ENCODE measurements around the gene OPN4. TPM values are rescaled to one million over a fixed set of nuclear protein-coding genes. Genes with fewer than 3 reads are reported as not detected.
A peak's percentile ranks its signal among the peaks of the same experiment; 100 is the strongest.

Gene OPN4
- total and polyA plus RNA-seq, 4 experiments from 2014 or later = not detected

DNA sequence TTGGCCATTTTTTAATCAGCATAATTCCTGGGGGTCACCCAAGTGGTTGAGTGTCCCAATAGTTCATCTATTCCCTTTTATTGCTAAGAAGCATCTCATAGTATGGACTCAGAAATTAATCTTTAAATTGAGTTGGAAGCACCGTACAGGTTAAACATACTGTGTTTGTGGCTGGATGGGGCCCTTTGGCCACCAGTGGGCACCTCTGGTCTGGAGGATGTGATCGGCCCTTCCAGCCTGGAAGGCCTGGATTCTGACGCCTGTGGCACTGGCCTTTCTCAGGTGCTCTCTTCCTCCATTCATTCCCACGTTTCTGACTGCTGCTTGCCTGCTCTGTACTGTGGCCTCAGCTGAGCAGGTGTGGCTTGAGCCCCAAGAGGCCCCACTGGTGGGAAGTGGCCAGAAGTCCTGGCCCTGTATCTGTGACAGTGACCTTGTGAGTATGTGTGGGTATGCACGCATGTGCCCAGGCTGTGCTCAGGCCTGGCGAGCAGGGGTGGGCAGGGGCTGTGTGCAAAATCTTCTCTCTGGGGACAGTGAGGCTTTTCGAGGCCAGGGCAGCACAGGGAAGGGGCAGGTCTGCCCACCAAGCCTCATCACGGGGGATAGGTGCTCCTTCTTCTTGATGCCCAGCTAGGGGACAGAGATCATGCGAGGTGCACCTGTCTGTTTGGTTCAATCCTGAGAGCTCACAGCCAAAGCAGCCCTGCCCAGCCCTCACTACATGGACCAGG is 44.0 kb downstream of the OPN4 start:
- CTCF ChIA-PET (ENCODE audit: partially characterized antibody) = interaction anchor here (0.8 kb wide), 1 partner anchor 12 kb away, joined by 3 read pairs; no protein-coding TSS in a partner anchor
- intact Hi-C loops (cut with micrococcal nuclease) = no loop called here
- H3K27me3 ChIP-seq (ENCODE audit: insufficient read depth, low read length) = no peaks in the 10 kb centered on the region
- Mint-ChIP-seq H3K27ac (no peak overlapping the region), H3K9me3 (no peaks in the 10 kb centered on the region), H3K36me3 (no peaks in the 10 kb centered on the region), H3K27me3 (no peaks in the 10 kb centered on the region), H3K4me3 (no peak overlapping the region), H3K4me1 (peaks cover 0 to 2% (median 0%) of the 10 kb centered on the region in 4 donors)
- H3K36me3 ChIP-seq (ENCODE audit: insufficient read depth, low read length) = no peaks in the 10 kb centered on the region
- no peaks in the 10 kb centered on the region for H3K9me3 ChIP-seq (ENCODE audit: control insufficient read depth in 1 of 2, low read length in 2 of 2)
- H3K4me3 ChIP-seq (ENCODE audit: low read length in 2 of 2) = no peak overlapping the region
- POLR2A ChIA-PET (ENCODE audit: partially characterized antibody) = no interaction called here
- H3K27ac ChIP-seq (ENCODE audit: low read depth, low read length) = no peak overlapping the region
- H3K4me1 ChIP-seq (ENCODE audit: insufficient read depth, low read length) = no peaks in the 10 kb centered on the region
- DNase-seq = no peak

- H3K4me3 Mint-ChIP-seq = no peak overlapping the region
- H3K36me3 Mint-ChIP-seq = no peaks in the 10 kb centered on the region
- POLR2A ChIA-PET (ENCODE audit: partially characterized antibody) = no interaction called here
- no peak overlapping the region for H3K27ac Mint-ChIP-seq
- no peak for DNase-seq
- no peaks in the 10 kb centered on the region for H3K9me3 Mint-ChIP-seq
- no peak overlapping the region for H3K27ac ChIP-seq (ENCODE audit: low read depth, low read length)
- H3K4me1 ChIP-seq (ENCODE audit: insufficient read depth, low read length) = no peaks in the 10 kb centered on the region
- no peaks in the 10 kb centered on the region for H3K9me3 ChIP-seq (ENCODE audit: control insufficient read depth in 1 of 2, low read length in 2 of 2)
- intact Hi-C loops (cut with micrococcal nuclease) = no loop called here
- no peaks in the 10 kb centered on the region for H3K27me3 Mint-ChIP-seq
- no peak overlapping the region for H3K4me3 ChIP-seq (ENCODE audit: low read length in 2 of 2)
- no peaks in the 10 kb centered on the region for H3K27me3 ChIP-seq (ENCODE audit: insufficient read depth, low read length)
- CTCF ChIA-PET (ENCODE audit: partially characterized antibody) = interaction anchor here (0.8 to 1.8 kb wide), 2 partner anchors 10 to 11 kb away, joined by 3 to 4 read pairs; no protein-coding TSS in a partner anchor
- no peaks in the 10 kb centered on the region for H3K36me3 ChIP-seq (ENCODE audit: insufficient read depth, low read length)
- H3K4me1 Mint-ChIP-seq = no peaks in the 10 kb centered on the region
These were observed 44.8 kb downstream of the OPN4 start for GRCh38 chr10:86699125-86699524.

- H3K9me3 Mint-ChIP-seq = no peaks in the 10 kb centered on the region
- H3K36me3 ChIP-seq (ENCODE audit: insufficient read depth, low read length) = no peaks in the 10 kb centered on the region
- H3K27me3 ChIP-seq (ENCODE audit: insufficient read depth, low read length) = no peaks in the 10 kb centered on the region
- intact Hi-C loops (cut with micrococcal nuclease) = no loop called here
- no peak overlapping the region for H3K27ac ChIP-seq (ENCODE audit: low read depth, low read length)
- H3K4me1 ChIP-seq (ENCODE audit: insufficient read depth, low read length) = no peaks in the 10 kb centered on the region
- ChIA-PET CTCF (ENCODE audit: partially characterized antibody) (interaction anchor here (1.8 kb wide), 1 partner anchor 11 kb away, joined by 4 read pairs; no protein-coding TSS in a partner anchor), POLR2A (ENCODE audit: partially characterized antibody) (no interaction called here)
- no peaks in the 10 kb centered on the region for H3K9me3 ChIP-seq (ENCODE audit: control insufficient read depth in 1 of 2, low read length in 2 of 2)
- H3K4me1 Mint-ChIP-seq = no peaks in the 10 kb centered on the region
- DNase-seq = no peak
- no peaks in the 10 kb centered on the region for H3K27me3 Mint-ChIP-seq
- H3K27ac Mint-ChIP-seq = no peak overlapping the region
- no peak overlapping the region for H3K4me3 ChIP-seq (ENCODE audit: low read length in 2 of 2)
- H3K4me3 Mint-ChIP-seq = no peak overlapping the region
- no peaks in the 10 kb centered on the region for H3K36me3 Mint-ChIP-seq
These were observed 45.2 kb downstream of the OPN4 start for GRCh38 chr10:86699541-86699940.

DNA sequence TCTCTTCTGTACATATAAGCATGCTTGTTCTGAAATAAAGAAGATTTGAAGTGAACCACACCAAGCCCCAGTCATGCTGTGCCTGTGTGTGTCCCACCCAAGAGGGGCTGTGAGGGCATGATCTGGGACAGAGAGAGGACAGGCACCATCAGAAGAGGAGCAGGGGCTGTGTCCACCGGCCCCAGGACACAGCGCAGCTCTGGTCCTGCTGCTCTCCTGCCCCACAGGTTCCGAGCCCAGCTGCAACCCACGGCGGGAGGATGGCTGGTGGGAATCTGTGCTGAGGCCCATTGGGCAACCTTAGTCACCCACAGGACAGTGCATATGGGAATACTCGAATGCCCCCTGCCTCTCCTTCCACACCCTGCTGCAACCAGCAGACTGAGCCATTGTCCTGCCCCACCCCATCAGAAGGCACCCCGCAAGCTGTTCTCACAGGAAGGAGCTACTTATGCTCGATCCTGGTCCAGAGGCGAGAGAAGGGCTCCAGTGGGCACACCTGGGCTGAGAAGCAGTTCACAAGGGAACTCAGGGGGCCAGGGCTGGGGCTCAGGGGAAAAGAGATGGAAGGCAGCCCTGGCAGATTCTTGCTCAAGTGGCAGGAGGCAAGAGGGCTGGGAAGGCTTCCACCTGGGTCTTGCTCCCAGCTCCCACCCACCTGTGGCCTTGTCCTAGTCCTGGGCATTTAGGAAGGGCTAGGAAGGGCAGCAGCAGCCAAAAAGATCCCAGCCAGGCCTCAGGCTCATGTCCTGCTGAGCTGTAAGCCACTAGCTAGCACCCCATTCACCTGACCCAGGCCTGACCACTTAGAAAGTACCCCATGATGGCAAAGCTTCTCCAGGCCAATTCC is 45.9 kb downstream of the OPN4 start:
- H3K4me3 Mint-ChIP-seq = no peak overlapping the region
- no peak overlapping the region for H3K27ac ChIP-seq (ENCODE audit: low read depth, low read length)
- intact Hi-C loops (cut with micrococcal nuclease) = no loop called here
- H3K27ac Mint-ChIP-seq = no peak overlapping the region
- H3K27me3 ChIP-seq (ENCODE audit: insufficient read depth, low read length) = no peaks in the 10 kb centered on the region
- DNase-seq = no peak
- H3K36me3 Mint-ChIP-seq = no peaks in the 10 kb centered on the region
- no peaks in the 10 kb centered on the region for H3K9me3 ChIP-seq (ENCODE audit: control insufficient read depth in 1 of 2, low read length in 2 of 2)
- H3K4me1 ChIP-seq (ENCODE audit: insufficient read depth, low read length) = no peaks in the 10 kb centered on the region
- no peaks in the 10 kb centered on the region for H3K9me3 Mint-ChIP-seq
- CTCF ChIA-PET (ENCODE audit: partially characterized antibody) = interaction anchor here (1.8 kb wide), 1 partner anchor 12 kb away, joined by 4 read pairs; no protein-coding TSS in a partner anchor
- no peak overlapping the region for H3K4me3 ChIP-seq (ENCODE audit: low read length in 2 of 2)
- no peaks in the 10 kb centered on the region for H3K27me3 Mint-ChIP-seq
- no peaks in the 10 kb centered on the region for H3K36me3 ChIP-seq (ENCODE audit: insufficient read depth, low read length)
- POLR2A ChIA-PET (ENCODE audit: partially characterized antibody) = no interaction called here
- H3K4me1 Mint-ChIP-seq = no peaks in the 10 kb centered on the region

DNA sequence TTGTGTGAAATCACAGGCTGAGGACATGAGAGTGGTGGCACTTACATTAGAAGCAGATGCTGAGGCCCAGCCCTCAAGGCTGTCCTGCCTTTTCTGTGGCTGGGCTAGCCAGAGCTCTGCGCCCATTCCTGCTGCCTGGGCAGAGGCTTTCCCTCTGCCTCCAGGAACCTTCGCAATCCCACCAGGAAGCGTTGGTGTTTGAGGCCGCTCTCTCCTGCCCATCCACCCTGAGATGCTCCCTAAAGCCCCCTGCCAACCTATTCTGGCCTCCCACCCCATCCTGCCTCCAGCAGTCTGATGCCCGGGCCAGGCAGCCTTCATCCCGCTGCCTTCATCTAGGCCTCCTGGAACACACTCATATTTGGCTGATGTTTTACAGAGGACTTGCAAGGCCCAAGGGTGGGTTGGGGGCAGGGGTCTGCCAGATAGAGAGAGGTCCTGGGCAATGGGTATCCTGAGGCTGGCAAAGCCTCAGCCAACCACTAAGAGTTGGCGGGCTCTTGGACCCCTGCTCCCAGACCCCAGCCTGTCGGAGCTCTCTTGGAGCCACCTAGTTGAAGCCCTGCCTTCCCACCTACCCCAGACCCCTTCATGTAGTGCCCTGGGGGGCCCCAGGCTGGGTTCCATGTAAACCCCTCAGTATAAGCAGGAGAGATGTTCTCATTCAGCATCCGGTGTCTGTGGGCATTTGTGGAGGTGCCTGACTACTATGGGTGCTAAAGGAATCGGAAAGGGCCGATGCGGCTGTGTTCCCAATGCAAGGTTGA is 46.7 kb downstream of the OPN4 start:
- Mint-ChIP-seq H3K27me3 (no peaks in the 10 kb centered on the region), H3K9me3 (no peaks in the 10 kb centered on the region), H3K4me3 (no peak overlapping the region), H3K36me3 (no peaks in the 10 kb centered on the region), H3K4me1 (no peaks in the 10 kb centered on the region), H3K27ac (no peak overlapping the region)
- no peaks in the 10 kb centered on the region for H3K4me1 ChIP-seq (ENCODE audit: insufficient read depth, low read length)
- no peaks in the 10 kb centered on the region for H3K36me3 ChIP-seq (ENCODE audit: insufficient read depth, low read length)
- no peak overlapping the region for H3K27ac ChIP-seq (ENCODE audit: low read depth, low read length)
- no peak for DNase-seq
- no peaks in the 10 kb centered on the region for H3K27me3 ChIP-seq (ENCODE audit: insufficient read depth, low read length)
- POLR2A ChIA-PET (ENCODE audit: partially characterized antibody) = no interaction called here
- H3K4me3 ChIP-seq (ENCODE audit: low read length in 2 of 2) = no peak overlapping the region
- intact Hi-C loops (cut with micrococcal nuclease) = no loop called here
- no peaks in the 10 kb centered on the region for H3K9me3 ChIP-seq (ENCODE audit: control insufficient read depth in 1 of 2, low read length in 2 of 2)
- CTCF ChIA-PET (ENCODE audit: partially characterized antibody) = interaction anchor here (1.8 kb wide), 1 partner anchor 12 kb away, joined by 4 read pairs; no protein-coding TSS in a partner anchor

- POLR2A ChIA-PET (ENCODE audit: partially characterized antibody) = no interaction called here
- Mint-ChIP-seq H3K36me3 (no peaks in the 10 kb centered on the region), H3K27me3 (no peaks in the 10 kb centered on the region), H3K4me3 (no peak overlapping the region), H3K9me3 (no peaks in the 10 kb centered on the region), H3K4me1 (no peaks in the 10 kb centered on the region), H3K27ac (no peak overlapping the region)
- Histone ChIP-seq H3K27ac (ENCODE audit: low read depth, low read length) (no peak overlapping the region), H3K4me1 (ENCODE audit: insufficient read depth, low read length) (no peaks in the 10 kb centered on the region), H3K4me3 (ENCODE audit: low read length in 2 of 2) (no peak overlapping the region), H3K9me3 (ENCODE audit: control insufficient read depth in 1 of 2, low read length in 2 of 2) (no peaks in the 10 kb centered on the region), H3K36me3 (ENCODE audit: insufficient read depth, low read length) (no peaks in the 10 kb centered on the region), H3K27me3 (ENCODE audit: insufficient read depth, low read length) (no peaks in the 10 kb centered on the region)
- CTCF ChIA-PET (ENCODE audit: partially characterized antibody) = interaction anchor here (1.2 to 1.5 kb wide), 3 partner anchors 9 to 197 kb away, joined by 3 to 5 read pairs (median 4); no protein-coding TSS in a partner anchor
- intact Hi-C loops (cut with micrococcal nuclease) = no loop called here
- DNase-seq = no peak
These were observed 48.8 kb downstream of the OPN4 start for GRCh38 chr10:86703176-86703575.

DNA sequence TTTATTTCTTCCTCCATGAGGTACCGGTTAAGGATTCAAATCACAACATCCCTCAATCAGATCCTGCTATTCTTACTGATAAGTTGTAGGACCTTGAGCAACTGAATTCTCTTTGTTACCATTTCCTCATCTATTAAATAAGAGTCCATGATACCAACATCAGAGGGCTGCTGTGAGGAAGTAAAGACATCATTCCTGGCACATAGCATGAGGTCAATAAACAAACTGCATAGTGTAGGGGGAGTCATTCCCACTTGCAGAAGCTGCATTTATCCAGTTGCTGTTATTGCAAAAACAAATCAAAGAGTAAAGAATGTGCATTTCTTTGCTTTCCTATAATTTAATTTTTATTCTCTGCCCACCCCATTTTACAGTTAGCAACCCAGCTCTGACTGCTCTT is 50.8 kb downstream of the OPN4 start:
- Mint-ChIP-seq H3K27me3 (no peaks in the 10 kb centered on the region), H3K9me3 (no peaks in the 10 kb centered on the region), H3K27ac (peak overlapping the region in 1 of 7 donors; percentile 23), H3K36me3 (no peaks in the 10 kb centered on the region), H3K4me3 (no peak overlapping the region), H3K4me1 (peaks cover 2 to 4% (median 3%) of the 10 kb centered on the region in 4 donors)
- H3K27me3 ChIP-seq (ENCODE audit: insufficient read depth, low read length) = no peaks in the 10 kb centered on the region
- H3K9me3 ChIP-seq (ENCODE audit: control insufficient read depth in 1 of 2, low read length in 2 of 2) = no peaks in the 10 kb centered on the region
- no peak overlapping the region for H3K4me3 ChIP-seq (ENCODE audit: low read length in 2 of 2)
- H3K36me3 ChIP-seq (ENCODE audit: insufficient read depth, low read length) = no peaks in the 10 kb centered on the region
- H3K4me1 ChIP-seq (ENCODE audit: insufficient read depth, low read length) = no peaks in the 10 kb centered on the region
- CTCF ChIA-PET (ENCODE audit: partially characterized antibody) = interaction anchor here (0.7 to 1.2 kb wide), 2 partner anchors 12 to 204 kb away, joined by 3 read pairs; no protein-coding TSS in a partner anchor
- DNase-seq = no peak
- H3K27ac ChIP-seq (ENCODE audit: low read depth, low read length) = no peak overlapping the region
- intact Hi-C loops (cut with micrococcal nuclease) = no loop called here
- POLR2A ChIA-PET (ENCODE audit: partially characterized antibody) = no interaction called here
